Neural progenitor cell (in vitro differentiated cells): ENCODE results near the gene KCTD12.

Source experiments
- EZH2 ChIP-seq: fragments of 200-600 bp; sonication (generic); IDR thresholded peaks from 2 replicates; pipeline ENCODE4 v1.6.1; 2017; ENCODE audit warnings: antibody characterized with exemption, mild to moderate bottlenecking, moderate library complexity
- EZH2phosphoT487 ChIP-seq: fragments of 200-600 bp; sonication (generic); IDR thresholded peaks from 2 replicates; pipeline ENCODE4 v1.6.1; 2017; ENCODE audit warnings: antibody characterized with exemption

DNA sequence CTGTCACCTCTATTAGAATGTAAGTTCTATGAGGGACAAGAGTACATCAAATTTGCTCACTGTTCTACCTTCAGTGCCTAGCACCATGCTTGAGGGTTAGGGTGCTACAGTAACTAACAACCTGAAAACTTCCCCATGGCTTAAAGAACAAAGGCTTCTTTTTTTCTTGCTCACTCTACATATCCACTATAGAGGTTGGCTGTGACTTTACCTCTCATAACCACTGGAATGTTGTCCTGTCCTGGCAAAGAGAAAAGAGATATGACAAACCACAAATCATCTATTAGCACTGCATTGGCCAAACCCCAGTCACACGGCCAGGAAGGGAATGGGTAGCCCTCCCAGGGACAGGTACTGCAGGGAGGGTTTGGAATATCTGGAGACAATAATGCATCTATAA, 38.9 kb upstream of the KCTD12 start:
- TF ChIP-seq EZH2phosphoT487 (no peak), EZH2 (no peak)
